A549 (cell line): ENCODE data around the gene SEC14L6. TPM values are rescaled to one million over a fixed set of nuclear protein-coding genes. Genes with fewer than 3 reads are reported as not detected.
A peak's percentile ranks its signal among the peaks of the same experiment; 100 is the strongest.

ENCODE experiments used
- ATAC-seq, 2 experiments: fragments of 200-7000 bp in 1 of 2; fragments of >200 bp in 1 of 2; cut with Nextera tagmentation in 1 of 2; cut with Tn5 transposase in 1 of 2; 3 replicates each; pipeline versions ENCODE4 v1.8.0 to v1.9.1; 2018 to 2020; ENCODE audit warnings: mild to moderate bottlenecking in 1 of 2, moderate library complexity in 1 of 2
- CTCF ChIA-PET: fragments of 300-600 bp; sonication (Branson Sonifier 250); formaldehyde crosslinking; extraction: SDS; loops from one replicate; lab custom pipeline; 2021; ENCODE audit warnings: antibody characterized with exemption, inconsistent platforms; lab: Yijun Ruan, JAX
- POLR2A ChIA-PET: fragments of 350-600 bp; formaldehyde crosslinking; extraction: SDS; loops from one replicate; lab custom pipeline; 2021; ENCODE audit warnings: antibody characterized with exemption, inconsistent platforms; lab: Yijun Ruan, JAX
- DNase-seq, 2 experiments: peaks; one replicate each; pipeline versions ENCODE4 v3.0.0 to v3.0.0-alpha.2; 2011 to 2016; ENCODE audit warnings: low read depth in 1 of 2, low spot score in 1 of 2
- FAIRE-seq: peaks from 2 replicates; lab custom pipeline; 2011; peaks lifted over from hg19 to GRCh38; lab: Jason Lieb, UNC
- H3K27ac ChIP-seq, 2 experiments: fragments of >200 bp; sonication (Bioruptor Twin); formaldehyde crosslinking; 3 replicates each; pipeline ENCODE4 v1.5.1; 2016 to 2017
- H3K4me1 ChIP-seq: fragments of >200 bp; sonication (Bioruptor Twin); formaldehyde crosslinking; 3 replicates; pipeline ENCODE4 v1.6.1; 2016
- H3K4me2 ChIP-seq: fragments of >200 bp; sonication (Bioruptor Twin); formaldehyde crosslinking; 3 replicates; pipeline ENCODE4 v1.6.1; 2016
- H3K4me3 ChIP-seq: fragments of >200 bp; sonication (Bioruptor Twin); formaldehyde crosslinking; 3 replicates; pipeline ENCODE4 v1.5.1; 2016
- H3K9me3 ChIP-seq: fragments of >200 bp; sonication (Bioruptor Twin); formaldehyde crosslinking; 3 replicates; pipeline ENCODE4 v1.6.1; 2016
- CBX8 ChIP-seq: fragments of 200-600 bp; sonication (generic); IDR thresholded peaks from 2 replicates; pipeline ENCODE4 v1.6.1; 2016
- ESRRA ChIP-seq: fragments of 150-350 bp; IDR thresholded peaks from 2 replicates; pipeline ENCODE4 v1.6.1; 2014; ENCODE audit warnings: mild to moderate bottlenecking, low read length, borderline replicate concordance
- HDAC2 ChIP-seq: fragments of 200-600 bp; sonication (generic); IDR thresholded peaks from 2 replicates; pipeline ENCODE4 v1.6.1; 2016
- HOXA7 ChIP-seq: fragments of 250-450 bp; sonication (Bioruptor Pico); IDR thresholded peaks from 2 replicates; pipeline ENCODE4 v1.5.0; 2020; ENCODE audit warnings: mild to moderate bottlenecking, moderate library complexity
- MAFK ChIP-seq: fragments of 450-650 bp; IDR thresholded peaks from 2 replicates; pipeline ENCODE4 v1.6.1; 2014; ENCODE audit not compliant: partially characterized antibody
- MAZ ChIP-seq: fragments of 150-350 bp; IDR thresholded peaks from 2 replicates; pipeline ENCODE4 v1.6.1; 2014; ENCODE audit warnings: antibody characterized with exemption, low read depth, low read length, borderline replicate concordance
- MYC ChIP-seq: IDR thresholded peaks from 2 replicates; pipeline ENCODE4 v1.6.1; 2012; ENCODE audit warnings: mild to moderate bottlenecking, inconsistent platforms, low read length, improper control_type of control experiment, borderline replicate concordance
- NFE2L2 ChIP-seq: fragments of 150-350 bp; conservative IDR thresholded peaks from 2 replicates; pipeline ENCODE4 v1.6.1; 2014; ENCODE audit warnings: low read length
- POLR2A ChIP-seq: IDR thresholded peaks from 2 replicates; pipeline ENCODE4 v1.6.1; 2012; ENCODE audit warnings: mild to moderate bottlenecking, low read length
- RAD21 ChIP-seq, 2 experiments: fragments of >200 bp in 1 of 2; sonication (Bioruptor Twin) in 1 of 2; formaldehyde crosslinking in 1 of 2; IDR thresholded peaks in 1 of 2; conservative IDR thresholded peaks in 1 of 2; 2 replicates in 1 of 2; 3 replicates in 1 of 2; pipeline ENCODE4 v1.6.1; 2012 to 2018; ENCODE audit warnings: inconsistent platforms in 1 of 2
- SMC3 ChIP-seq: fragments of >200 bp; sonication (Bioruptor Twin); formaldehyde crosslinking; IDR thresholded peaks from 3 replicates; pipeline ENCODE4 v1.6.1; 2018; ENCODE audit warnings: inconsistent platforms
- SREBF2 ChIP-seq: fragments of 450-650 bp; IDR thresholded peaks from 2 replicates; pipeline ENCODE4 v1.6.1; 2014; ENCODE audit warnings: mild to moderate bottlenecking, moderate library complexity
- ZNF302 ChIP-seq: fragments of 250-450 bp; sonication (Bioruptor Pico); IDR thresholded peaks from 2 replicates; pipeline ENCODE4 v1.9.0; 2021; ENCODE audit warnings: inconsistent platforms, mild to moderate bottlenecking, moderate library complexity
- WGBS: methylation state at CpG from one replicate; pipeline ENCODE4 v1.1.6; 2017; ENCODE audit errors: missing lambda C conversion rate; 5-methylcytosine and 5-hydroxymethylcytosine counted together
- polyA plus RNA-seq, 4 experiments: library from polyadenylated mRNA; depleted of rRNA in 3 of 4; stranded (reverse); fragments of >200 nt; fragmentation: RNase III in 1 of 4; extraction: RNeasy Plus Mini Kit Qiagen cat#74134 plus additional on column Dnase treatment in 1 of 4; gene quantifications; 2 replicates in 3 of 4; 3 replicates in 1 of 4; pipeline ENCODE4 v1.2.3, GENCODE V29; 2011 to 2017
- TF ChIP-seq, protein P1 (sequence below): fragments of >200 bp; sonication (Bioruptor Twin); formaldehyde crosslinking; IDR thresholded peaks from 3 replicates; pipeline ENCODE4 v1.5.1; 2016
- TF ChIP-seq, protein P2 (sequence below): IDR thresholded peaks from 2 replicates; pipeline ENCODE4 v1.6.1; 2012; ENCODE audit warnings: low read depth, borderline replicate concordance
- TF ChIP-seq, protein P3 (sequence below): fragments of >200 bp; sonication (Bioruptor Twin); formaldehyde crosslinking; IDR thresholded peaks from 2 replicates; pipeline ENCODE4 v1.6.1; 2016
- TF ChIP-seq, protein P4 (sequence below): fragments of 200-600 bp; sonication (generic); IDR thresholded peaks from 2 replicates; pipeline ENCODE4 v1.6.1; 2016; ENCODE audit warnings: antibody characterized with exemption, mild to moderate bottlenecking, moderate library complexity

The SEC14L6 gene
- polyA plus RNA-seq, 2 of the 4 experiments (the other 2 are of a cell fraction): not detected

DNA sequence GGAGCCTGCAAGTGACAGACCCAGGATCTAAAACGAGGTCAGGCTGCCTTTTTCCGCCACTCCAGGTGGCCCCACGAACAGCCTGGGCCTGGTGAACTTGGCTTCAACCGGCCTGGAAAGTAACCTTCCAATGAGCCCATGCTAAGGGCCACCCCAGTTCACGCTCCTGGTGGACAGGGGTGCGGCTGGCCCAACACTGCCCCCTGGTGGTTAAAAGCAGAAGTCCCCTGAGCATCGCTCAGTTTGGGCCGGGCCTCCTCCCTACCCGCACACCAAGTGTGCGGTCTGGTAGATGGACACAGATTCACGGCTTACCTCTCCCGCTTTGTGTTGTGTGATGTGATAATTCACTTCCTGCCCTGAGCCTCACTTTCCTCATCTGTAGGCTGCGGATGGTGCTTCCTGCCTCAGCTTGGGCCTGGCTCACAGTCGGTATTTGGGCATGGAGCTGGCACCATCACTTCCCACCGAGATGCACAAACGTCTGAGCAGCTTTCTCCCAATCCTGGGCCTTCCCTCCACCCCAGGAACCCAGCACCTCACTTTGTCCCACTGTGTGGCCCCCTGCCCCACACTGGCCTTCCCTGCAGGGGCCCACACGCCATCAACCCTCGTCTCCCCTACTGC, 61.1 kb downstream of the SEC14L6 start:
- DNase-seq: peak; percentile 61 to 84
- ATAC-seq: peak; percentile 90 to 97
- Histone ChIP-seq H3K9me3 (no peaks in the 10 kb centered on the region), H3K4me3 (no peak overlapping the region), H3K4me1 (peaks cover 18% of the 10 kb centered on the region), H3K27ac (peak overlapping the region in 1 of 2 experiments; percentile 66; a peak in 3 of 6 replicates), H3K4me2 (no peak overlapping the region)
- POLR2A ChIA-PET: no interaction called here
- CTCF ChIA-PET: interaction anchor here (0.5 to 3.7 kb wide), 25 partner anchors 9 to 285 kb away, joined by 3 to 24 read pairs (median 4); partner anchors contain the start of gene MTFP1
- no peak for FAIRE-seq
- TF ChIP-seq, protein P1, sequence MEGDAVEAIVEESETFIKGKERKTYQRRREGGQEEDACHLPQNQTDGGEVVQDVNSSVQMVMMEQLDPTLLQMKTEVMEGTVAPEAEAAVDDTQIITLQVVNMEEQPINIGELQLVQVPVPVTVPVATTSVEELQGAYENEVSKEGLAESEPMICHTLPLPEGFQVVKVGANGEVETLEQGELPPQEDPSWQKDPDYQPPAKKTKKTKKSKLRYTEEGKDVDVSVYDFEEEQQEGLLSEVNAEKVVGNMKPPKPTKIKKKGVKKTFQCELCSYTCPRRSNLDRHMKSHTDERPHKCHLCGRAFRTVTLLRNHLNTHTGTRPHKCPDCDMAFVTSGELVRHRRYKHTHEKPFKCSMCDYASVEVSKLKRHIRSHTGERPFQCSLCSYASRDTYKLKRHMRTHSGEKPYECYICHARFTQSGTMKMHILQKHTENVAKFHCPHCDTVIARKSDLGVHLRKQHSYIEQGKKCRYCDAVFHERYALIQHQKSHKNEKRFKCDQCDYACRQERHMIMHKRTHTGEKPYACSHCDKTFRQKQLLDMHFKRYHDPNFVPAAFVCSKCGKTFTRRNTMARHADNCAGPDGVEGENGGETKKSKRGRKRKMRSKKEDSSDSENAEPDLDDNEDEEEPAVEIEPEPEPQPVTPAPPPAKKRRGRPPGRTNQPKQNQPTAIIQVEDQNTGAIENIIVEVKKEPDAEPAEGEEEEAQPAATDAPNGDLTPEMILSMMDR: peak; percentile 64
- TF ChIP-seq RAD21 (conservative IDR thresholded peaks at IDR 0.05 in 1 of 2, IDR thresholded peaks at IDR 0.05 in 1 of 2) (peak; percentile 69 to 72), POLR2A (no peak), MAZ (no peak), SMC3 (peak; percentile 60)
- WGBS: 32% methylated on average over 17 of the region's 18 CpGs

DNA sequence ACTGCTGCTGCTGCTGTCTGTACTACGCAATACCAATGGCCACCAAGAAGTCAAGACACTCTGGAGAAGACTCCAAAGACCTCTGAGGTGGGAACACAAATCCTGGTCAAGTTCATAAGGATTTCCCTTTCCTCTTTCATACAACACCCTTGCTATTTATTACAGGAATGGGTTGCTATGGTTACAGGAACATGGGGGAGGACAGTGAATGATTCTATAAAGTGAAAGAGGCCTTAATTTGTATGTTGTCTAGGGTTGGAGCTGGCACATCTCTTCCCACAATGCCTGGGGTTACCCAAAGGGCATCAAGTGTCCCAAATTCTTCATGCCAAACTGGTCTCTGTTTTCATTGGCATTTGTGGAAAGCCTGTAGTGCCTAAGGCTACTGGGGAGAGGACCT, 63.4 kb downstream of the SEC14L6 start:
- DNase-seq: no peak
- WGBS: 82% methylated on average over 1 of the region's 1 CpG
- Histone ChIP-seq H3K4me3 (no peak overlapping the region), H3K9me3 (no peaks in the 10 kb centered on the region), H3K27ac (no peak overlapping the region), H3K4me2 (no peak overlapping the region), H3K4me1 (peaks cover 18% of the 10 kb centered on the region)
- TF ChIP-seq, protein P2, sequence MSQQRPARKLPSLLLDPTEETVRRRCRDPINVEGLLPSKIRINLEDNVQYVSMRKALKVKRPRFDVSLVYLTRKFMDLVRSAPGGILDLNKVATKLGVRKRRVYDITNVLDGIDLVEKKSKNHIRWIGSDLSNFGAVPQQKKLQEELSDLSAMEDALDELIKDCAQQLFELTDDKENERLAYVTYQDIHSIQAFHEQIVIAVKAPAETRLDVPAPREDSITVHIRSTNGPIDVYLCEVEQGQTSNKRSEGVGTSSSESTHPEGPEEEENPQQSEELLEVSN: no peak
- TF ChIP-seq NFE2L2 (no peak), HDAC2 (no peak), ZNF302 (CRISPR knock-in tag) (no peak), CBX8 (no peak), SREBF2 (no peak), SMC3 (no peak), MAZ (no peak), ESRRA (no peak), MAFK (no peak), HOXA7 (no peak), MYC (no peak)
- TF ChIP-seq, protein P1: no peak
- TF ChIP-seq, protein P3, sequence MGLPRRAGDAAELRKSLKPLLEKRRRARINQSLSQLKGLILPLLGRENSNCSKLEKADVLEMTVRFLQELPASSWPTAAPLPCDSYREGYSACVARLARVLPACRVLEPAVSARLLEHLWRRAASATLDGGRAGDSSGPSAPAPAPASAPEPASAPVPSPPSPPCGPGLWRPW: no peak
- TF ChIP-seq, protein P4, sequence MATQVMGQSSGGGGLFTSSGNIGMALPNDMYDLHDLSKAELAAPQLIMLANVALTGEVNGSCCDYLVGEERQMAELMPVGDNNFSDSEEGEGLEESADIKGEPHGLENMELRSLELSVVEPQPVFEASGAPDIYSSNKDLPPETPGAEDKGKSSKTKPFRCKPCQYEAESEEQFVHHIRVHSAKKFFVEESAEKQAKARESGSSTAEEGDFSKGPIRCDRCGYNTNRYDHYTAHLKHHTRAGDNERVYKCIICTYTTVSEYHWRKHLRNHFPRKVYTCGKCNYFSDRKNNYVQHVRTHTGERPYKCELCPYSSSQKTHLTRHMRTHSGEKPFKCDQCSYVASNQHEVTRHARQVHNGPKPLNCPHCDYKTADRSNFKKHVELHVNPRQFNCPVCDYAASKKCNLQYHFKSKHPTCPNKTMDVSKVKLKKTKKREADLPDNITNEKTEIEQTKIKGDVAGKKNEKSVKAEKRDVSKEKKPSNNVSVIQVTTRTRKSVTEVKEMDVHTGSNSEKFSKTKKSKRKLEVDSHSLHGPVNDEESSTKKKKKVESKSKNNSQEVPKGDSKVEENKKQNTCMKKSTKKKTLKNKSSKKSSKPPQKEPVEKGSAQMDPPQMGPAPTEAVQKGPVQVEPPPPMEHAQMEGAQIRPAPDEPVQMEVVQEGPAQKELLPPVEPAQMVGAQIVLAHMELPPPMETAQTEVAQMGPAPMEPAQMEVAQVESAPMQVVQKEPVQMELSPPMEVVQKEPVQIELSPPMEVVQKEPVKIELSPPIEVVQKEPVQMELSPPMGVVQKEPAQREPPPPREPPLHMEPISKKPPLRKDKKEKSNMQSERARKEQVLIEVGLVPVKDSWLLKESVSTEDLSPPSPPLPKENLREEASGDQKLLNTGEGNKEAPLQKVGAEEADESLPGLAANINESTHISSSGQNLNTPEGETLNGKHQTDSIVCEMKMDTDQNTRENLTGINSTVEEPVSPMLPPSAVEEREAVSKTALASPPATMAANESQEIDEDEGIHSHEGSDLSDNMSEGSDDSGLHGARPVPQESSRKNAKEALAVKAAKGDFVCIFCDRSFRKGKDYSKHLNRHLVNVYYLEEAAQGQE: no peak
- CTCF ChIA-PET: interaction anchor here (0.9 to 3.7 kb wide), 2 partner anchors 12 to 57 kb away, joined by 3 to 19 read pairs; no protein-coding TSS in a partner anchor
- POLR2A ChIA-PET: no interaction called here
- FAIRE-seq: no peak
- no peak for ATAC-seq
